ENCODE measurements around the gene BRME1. TPM values are rescaled to one million over a fixed set of nuclear protein-coding genes. Genes with fewer than 3 reads are reported as not detected.

BRME1 gene
- polyA plus RNA-seq, 3 donors, result 0.05 to 0.28 TPM; not detected in 1

DNA sequence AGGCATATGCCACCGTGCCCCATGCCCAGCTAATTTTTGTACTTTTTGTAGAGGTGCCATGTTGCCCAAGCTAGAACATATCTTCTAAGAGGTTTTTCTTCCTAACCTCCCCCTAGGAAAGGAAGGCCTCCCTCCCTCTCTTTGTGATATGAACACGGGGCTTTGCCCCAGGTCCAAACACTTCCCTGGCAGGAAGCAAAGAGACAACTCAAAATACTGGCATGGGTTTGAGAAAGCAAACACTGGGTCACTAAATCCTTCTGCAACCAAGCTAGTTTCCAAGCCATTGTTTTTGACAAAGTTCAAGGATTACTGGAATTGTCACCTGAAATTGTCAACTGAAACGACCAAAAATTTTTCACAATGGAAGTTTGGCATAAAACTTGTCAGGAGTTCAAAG, 8.9 kb upstream of the BRME1 start:
- WGBS (ENCODE audit: insufficient coverage), result 90% methylated on average over 2 of the region's 3 CpGs
- Mint-ChIP-seq H3K27me3 (ENCODE audit: low read depth in 3 of 3) (peaks cover 0 to 2% (median 0%) of the 10 kb centered on the region in 3 donors), H3K4me3 (no peak overlapping the region), H3K4me1 (peaks cover 11% of the 10 kb centered on the region), H3K36me3 (peaks cover 50 to 86% of the 10 kb centered on the region in 2 donors), H3K27ac (peak overlapping the region in 1 of 7 donors; percentile 25), H3K9me3 (peaks cover 0 to under 1% (median 0%) of the 10 kb centered on the region in 7 donors)
- H4K20me1 ChIP-seq (ENCODE audit: insufficient read depth, low read length), result no peaks in the 10 kb centered on the region
- H3K79me2 ChIP-seq (ENCODE audit: insufficient read depth, low read length), result no peaks in the 10 kb centered on the region
- TF ChIP-seq, protein P1, sequence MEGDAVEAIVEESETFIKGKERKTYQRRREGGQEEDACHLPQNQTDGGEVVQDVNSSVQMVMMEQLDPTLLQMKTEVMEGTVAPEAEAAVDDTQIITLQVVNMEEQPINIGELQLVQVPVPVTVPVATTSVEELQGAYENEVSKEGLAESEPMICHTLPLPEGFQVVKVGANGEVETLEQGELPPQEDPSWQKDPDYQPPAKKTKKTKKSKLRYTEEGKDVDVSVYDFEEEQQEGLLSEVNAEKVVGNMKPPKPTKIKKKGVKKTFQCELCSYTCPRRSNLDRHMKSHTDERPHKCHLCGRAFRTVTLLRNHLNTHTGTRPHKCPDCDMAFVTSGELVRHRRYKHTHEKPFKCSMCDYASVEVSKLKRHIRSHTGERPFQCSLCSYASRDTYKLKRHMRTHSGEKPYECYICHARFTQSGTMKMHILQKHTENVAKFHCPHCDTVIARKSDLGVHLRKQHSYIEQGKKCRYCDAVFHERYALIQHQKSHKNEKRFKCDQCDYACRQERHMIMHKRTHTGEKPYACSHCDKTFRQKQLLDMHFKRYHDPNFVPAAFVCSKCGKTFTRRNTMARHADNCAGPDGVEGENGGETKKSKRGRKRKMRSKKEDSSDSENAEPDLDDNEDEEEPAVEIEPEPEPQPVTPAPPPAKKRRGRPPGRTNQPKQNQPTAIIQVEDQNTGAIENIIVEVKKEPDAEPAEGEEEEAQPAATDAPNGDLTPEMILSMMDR (IDR thresholded peaks at IDR 0.05), result no peak
- intact Hi-C loops (cut with micrococcal nuclease), result no loop called here
- peaks cover 8 to 11% of the 10 kb centered on the region in 2 donors for H3K4me1 ChIP-seq (ENCODE audit: control insufficient read depth in 1 of 2, insufficient read depth in 2 of 2, low read length in 2 of 2)
- H3K27ac ChIP-seq (ENCODE audit: low read depth in 1 of 2, low read length in 2 of 2), result no peak overlapping the region
- H3K36me3 ChIP-seq (replicated peaks in 1 of 2; ENCODE audit: control insufficient read depth in 1 of 2, insufficient read depth in 2 of 2, low read length in 2 of 2), result peaks cover 56 to 75% of the 10 kb centered on the region in 2 donors
- H3K4me3 ChIP-seq (replicated peaks in 1 of 3; ENCODE audit: low read depth in 2 of 3, low read length in 3 of 3), result no peak overlapping the region
- no peak overlapping the region for H3K4me2 ChIP-seq (replicated peaks; ENCODE audit: extremely low read depth, low read length, poor library complexity, severe bottlenecking)
- no peaks in the 10 kb centered on the region for H3K27me3 ChIP-seq (ENCODE audit: control insufficient read depth in 2 of 2, insufficient read depth in 2 of 2, low read length in 2 of 2)
- no peak for DNase-seq
- no peak overlapping the region for H3K9ac ChIP-seq (ENCODE audit: insufficient read depth, low read length, poor library complexity, severe bottlenecking)
- no peak overlapping the region for H2AFZ ChIP-seq (ENCODE audit: insufficient read depth, low read depth, low read length, poor library complexity, severe bottlenecking)
- no peaks in the 10 kb centered on the region for H3K9me3 ChIP-seq (replicated peaks in 1 of 2; ENCODE audit: control insufficient read depth in 1 of 2, insufficient read depth in 1 of 2, low read length in 2 of 2)

DNA sequence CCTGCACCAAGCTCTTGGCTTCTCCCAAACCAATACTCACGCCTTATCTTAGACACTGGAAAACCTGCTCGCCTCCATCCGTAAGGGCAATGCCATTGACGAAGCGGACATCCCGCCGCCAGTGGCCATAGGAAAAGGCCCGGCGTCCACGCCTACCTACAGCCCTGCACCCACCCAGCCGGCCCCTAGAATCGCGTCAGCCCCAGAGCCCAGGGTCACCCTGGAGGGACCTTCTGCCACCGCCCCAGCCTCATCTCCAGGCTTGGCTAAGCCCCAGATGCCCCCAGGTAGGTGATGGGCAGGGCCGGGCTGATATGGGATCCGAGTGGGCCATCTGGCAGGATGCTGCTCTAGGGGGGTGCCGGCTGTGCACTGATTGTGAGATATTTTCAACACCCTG, 7.4 kb upstream of the BRME1 start:
- Mint-ChIP-seq H3K27me3 (ENCODE audit: low read depth in 3 of 3) (peaks cover 0 to 2% (median 0%) of the 10 kb centered on the region in 3 donors), H3K36me3 (peaks cover 46 to 84% of the 10 kb centered on the region in 2 donors), H3K4me1 (peaks cover 11% of the 10 kb centered on the region), H3K9me3 (no peaks in the 10 kb centered on the region), H3K4me3 (no peak overlapping the region), H3K27ac (no peak overlapping the region)
- H4K20me1 ChIP-seq (ENCODE audit: insufficient read depth, low read length), result no peaks in the 10 kb centered on the region
- TF ChIP-seq, protein P1 (IDR thresholded peaks at IDR 0.05), result no peak
- no peak overlapping the region for H2AFZ ChIP-seq (ENCODE audit: insufficient read depth, low read depth, low read length, poor library complexity, severe bottlenecking)
- H3K4me2 ChIP-seq (replicated peaks; ENCODE audit: extremely low read depth, low read length, poor library complexity, severe bottlenecking), result no peak overlapping the region
- DNase-seq, result no peak
- intact Hi-C loops (cut with micrococcal nuclease), result no loop called here
- H3K36me3 ChIP-seq (replicated peaks in 1 of 2; ENCODE audit: control insufficient read depth in 1 of 2, insufficient read depth in 2 of 2, low read length in 2 of 2), result peaks cover 47 to 66% of the 10 kb centered on the region in 2 donors
- H3K27ac ChIP-seq (ENCODE audit: low read depth in 1 of 2, low read length in 2 of 2), result no peak overlapping the region
- no peak overlapping the region for H3K9ac ChIP-seq (ENCODE audit: insufficient read depth, low read length, poor library complexity, severe bottlenecking)
- H3K9me3 ChIP-seq (replicated peaks in 1 of 2; ENCODE audit: control insufficient read depth in 1 of 2, insufficient read depth in 1 of 2, low read length in 2 of 2), result no peaks in the 10 kb centered on the region
- H3K79me2 ChIP-seq (ENCODE audit: insufficient read depth, low read length), result no peaks in the 10 kb centered on the region
- no peak overlapping the region for H3K4me3 ChIP-seq (replicated peaks in 1 of 3; ENCODE audit: low read depth in 2 of 3, low read length in 3 of 3)
- no peaks in the 10 kb centered on the region for H3K27me3 ChIP-seq (ENCODE audit: control insufficient read depth in 2 of 2, insufficient read depth in 2 of 2, low read length in 2 of 2)
- WGBS (ENCODE audit: insufficient coverage), result 98% methylated on average over 15 of the region's 17 CpGs
- H3K4me1 ChIP-seq (ENCODE audit: control insufficient read depth in 1 of 2, insufficient read depth in 2 of 2, low read length in 2 of 2), result peaks cover 8 to 11% of the 10 kb centered on the region in 2 donors

Data from CD14-positive monocyte (primary cell).